TTC549 (cell line): ENCODE data around the gene CDK5RAP2.
A peak's percentile ranks its signal among the peaks of the same experiment; 100 is the strongest.
"Not testable (repeated sequence)": the region's sequence is repeated elsewhere in the genome, so short reads cannot be mapped to it uniquely, and the experiment has no call there.

Source experiments
- FAIRE-seq: peaks from 2 replicates; lab custom pipeline; 2012; peaks lifted over from hg19 to GRCh38; lab: Jason Lieb, UNC

CDK5RAP2 gene

DNA sequence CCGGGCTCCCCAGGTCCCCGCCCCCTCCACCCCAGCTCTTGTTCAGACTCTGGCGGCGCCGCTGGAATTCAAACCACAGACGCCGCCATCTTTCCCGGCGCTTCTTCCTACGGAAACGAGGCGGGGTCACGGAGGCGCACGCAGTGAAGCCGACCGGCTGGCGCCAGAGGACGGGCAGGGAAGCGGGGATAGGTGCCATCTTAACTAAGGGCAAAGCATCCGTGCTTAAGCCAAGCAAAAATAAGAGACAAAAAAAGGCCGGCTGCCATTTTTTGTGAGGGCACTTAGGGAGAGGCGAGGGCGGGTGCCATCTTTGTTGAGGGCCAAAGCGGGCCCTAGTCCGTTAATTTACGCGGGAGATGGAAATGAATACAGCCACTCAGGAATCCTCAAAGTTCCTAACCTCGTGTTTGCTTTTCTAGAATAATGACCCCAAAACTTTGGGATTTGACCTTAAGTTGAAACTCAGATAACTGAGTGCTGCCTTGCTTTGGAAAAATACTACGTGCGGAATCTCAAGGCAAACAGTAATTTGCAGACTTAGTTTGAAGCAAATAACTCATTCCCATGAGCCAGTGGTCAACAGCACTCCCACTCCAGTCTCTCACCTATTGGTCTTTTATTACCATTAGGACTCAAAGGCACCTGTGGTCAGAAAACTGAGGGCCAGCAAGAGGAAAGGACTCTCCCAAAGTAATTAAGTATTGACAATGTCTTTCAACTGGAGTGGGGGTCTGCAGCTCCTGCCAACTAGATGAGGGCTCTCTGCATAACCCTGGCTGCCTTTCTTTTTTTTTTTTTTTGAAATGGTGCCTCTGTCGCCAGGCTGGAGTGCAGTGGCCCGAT, at the start of gene CDK5RAP2:
Gene CDK5RAP2, minus strand, starts transcription at position 117 of the 846 bp plus-strand sequence. CDS start 189 bp downstream, outside the sequence.
- peak; percentile 86 for FAIRE-seq

DNA sequence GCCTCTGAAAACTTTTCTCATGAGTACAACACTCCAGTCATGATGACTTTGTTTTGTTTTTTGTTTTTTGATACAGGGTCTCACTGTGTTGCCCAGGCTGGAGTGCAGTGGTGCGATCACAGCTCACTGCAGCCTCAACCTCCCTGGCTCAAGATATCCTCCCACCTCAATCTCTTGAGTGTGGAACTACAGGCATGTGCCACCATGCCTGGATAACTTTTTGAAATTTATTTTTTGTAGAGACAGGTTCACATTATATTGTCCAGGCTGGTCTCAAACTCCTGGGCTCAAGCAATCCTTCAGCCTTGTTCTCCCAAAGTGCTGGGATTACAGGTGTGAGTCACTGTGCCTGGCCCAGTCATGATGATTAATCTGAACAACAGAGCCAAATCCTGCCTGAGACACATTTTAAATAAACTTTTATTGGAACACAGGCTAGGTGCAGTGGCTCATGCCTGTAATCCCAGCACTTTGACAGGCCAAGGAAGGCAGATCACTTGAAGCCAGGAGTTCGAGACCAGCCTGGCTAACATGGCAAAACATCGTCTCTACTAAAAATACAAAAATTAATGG, 49.0 kb upstream of the CDK5RAP2 start:
- not testable (repeated sequence) for FAIRE-seq

DNA sequence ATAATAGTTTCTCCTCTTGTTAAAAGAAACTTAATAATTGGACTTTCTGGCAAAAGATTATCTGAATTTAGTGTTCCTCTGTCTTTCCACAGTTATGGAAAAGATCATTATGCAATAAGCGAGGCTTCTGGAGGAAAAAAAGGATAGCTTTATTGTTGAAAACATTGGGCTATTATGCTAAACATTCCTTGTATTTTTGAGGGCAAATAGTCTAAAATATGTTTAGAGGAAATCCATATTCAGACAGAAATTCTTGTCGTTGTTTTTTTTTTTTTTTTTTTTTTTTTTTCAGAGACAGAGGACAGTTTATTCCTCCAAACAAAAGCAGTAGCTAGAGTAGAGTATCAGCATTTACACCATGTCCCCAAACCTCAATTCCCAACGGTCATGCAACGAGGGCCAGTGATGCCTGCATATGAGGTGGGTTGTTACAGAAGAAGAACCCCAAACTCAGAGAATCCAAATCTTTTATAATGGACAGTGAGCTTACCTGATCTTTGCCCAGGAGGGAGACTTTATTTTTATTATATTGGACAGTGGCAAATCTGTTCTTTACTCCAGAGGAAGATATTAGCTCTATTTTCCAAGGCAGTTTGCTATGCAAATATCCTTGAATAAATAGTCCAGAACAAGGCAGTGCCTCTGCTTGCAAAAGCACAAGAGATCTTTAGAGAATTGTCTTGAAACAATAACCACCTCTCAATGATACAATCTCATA, 48.4 kb upstream of the CDK5RAP2 start:
- no peak for FAIRE-seq

DNA sequence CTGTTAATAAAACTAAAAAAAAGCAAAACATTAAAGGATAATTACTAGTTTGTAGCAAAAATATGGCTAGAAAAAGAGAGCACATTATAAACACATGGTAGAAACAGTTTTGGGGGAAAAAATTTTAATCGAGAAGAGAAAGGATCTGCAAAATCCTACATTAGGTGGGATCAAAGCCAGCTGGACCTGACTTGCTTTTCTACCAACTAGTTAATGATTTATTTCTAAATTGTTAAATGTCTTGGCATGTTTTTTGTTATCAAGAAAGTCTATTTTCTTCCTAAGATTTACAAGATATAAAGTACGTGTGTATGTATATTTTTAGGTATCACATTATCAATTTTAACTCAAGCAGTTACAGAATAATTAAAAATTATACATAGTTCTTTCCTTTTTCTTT, 47.1 kb upstream of the CDK5RAP2 start:
- no peak for FAIRE-seq

DNA sequence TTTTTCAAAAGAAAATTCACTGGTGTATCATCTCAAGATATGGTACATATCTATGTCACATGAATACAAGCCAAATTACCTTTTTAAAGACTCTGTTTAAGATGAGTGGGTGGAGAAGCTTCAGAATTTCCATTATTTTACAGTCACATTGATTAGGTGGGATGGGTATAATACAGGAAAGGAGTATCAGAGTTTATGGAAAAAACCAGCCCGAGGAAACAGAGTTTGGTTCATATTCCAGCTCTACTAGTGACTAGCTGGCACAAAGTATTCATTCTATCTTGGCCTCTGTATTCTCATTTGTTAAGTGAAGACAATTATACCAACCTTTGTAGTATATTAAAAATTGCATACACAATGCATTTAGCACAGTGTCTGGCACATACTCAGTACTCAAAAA, 46.5 kb upstream of the CDK5RAP2 start:
- no peak for FAIRE-seq

DNA sequence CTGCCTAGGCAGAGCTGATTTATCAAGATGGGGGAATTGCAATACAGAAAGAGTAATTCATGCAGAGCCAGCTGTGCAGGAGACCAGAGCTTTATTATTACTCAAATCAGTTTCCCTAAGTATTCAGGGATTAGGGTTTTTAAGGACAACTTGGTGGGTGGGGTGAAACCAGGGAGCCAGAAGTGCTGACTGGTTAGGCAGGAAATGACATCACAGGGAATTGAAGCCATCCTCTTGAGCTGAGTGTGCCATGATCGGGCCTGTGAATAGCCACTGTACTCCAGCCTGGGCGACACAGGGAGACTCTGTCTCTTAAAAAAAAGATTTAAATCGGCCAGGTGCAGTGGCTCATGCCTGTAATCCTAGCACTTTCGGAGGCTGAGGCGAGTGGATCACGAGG, 45.3 kb upstream of the CDK5RAP2 start:
- no peak for FAIRE-seq

DNA sequence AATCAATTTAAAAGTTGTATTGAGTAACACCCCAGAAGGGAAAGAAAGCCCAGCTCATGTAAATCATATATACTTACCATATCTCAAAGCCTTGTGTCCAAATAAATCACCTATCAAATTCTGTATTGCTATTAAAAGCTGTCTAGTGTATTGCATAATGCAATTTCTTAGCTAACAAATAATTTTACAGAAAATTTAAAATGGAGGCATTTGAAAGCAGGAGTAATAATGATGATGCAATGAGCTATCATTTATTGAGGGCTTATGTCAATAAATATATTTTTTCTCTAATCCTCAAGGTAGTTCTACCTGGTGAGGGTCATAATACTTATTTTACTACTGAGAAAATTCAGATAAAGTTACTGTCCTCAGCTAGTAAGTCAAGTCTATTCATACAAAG, 42.8 kb upstream of the CDK5RAP2 start:
- FAIRE-seq: no peak

DNA sequence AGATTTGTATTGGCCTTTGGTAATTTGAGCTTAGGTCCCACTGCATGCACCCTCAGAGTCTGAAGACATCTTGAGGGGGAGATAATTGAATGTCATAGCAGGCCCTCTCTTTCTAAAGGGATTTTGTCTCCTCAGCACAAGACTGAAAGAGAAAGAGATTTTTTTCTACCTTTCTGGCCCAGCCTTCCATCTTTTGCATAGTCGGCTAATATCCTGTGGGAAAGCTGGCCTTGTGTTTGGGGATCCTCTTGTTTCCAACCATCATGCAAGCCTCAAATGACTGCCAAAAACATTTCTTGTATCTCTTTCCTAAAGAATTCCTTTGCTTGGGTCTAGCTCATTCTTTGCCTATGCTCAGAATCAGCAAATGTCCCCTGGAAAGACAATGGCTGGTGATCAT, 42.0 kb upstream of the CDK5RAP2 start:
- FAIRE-seq: no peak

DNA sequence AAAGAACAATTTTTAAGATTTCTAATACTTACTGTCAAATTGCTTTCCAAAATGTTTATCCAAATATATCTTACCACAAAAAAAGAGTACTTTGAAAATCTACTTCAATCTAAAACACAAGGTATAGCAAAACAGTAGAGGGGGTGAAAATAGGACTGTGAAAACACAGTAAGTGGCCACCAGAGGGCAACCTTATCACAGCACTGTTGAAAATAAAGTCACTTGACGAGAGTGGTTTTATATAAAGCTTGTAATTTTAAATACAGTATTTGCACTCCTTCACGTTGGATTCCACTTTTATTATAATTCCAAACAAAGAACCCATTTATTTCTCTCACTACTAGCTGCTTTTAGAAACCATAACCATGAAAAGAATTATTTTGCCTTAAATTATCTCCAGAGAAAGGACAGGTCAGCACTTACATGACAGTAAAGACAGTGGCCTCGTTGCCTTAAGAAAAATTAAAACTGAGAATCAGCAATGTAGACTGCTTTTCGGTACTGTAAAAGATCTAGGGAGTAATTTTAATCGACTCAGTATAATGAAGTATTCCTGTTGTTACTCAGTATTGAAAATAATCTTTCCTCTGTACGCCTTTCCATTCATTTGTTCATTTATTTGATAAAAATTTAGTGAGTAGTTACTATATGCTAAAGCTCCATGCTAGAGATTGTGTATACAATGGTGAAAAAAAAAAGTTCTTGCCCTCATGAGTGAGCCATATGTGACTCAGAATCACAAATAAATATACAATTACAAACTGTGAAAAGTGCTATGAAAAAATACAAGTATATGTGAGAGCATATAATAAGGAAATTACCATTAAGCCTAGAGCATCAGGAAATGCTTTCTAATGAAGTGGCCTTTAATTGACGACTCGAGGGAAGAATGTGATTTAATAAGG, 40.0 kb upstream of the CDK5RAP2 start:
- FAIRE-seq: peak; percentile 90

DNA sequence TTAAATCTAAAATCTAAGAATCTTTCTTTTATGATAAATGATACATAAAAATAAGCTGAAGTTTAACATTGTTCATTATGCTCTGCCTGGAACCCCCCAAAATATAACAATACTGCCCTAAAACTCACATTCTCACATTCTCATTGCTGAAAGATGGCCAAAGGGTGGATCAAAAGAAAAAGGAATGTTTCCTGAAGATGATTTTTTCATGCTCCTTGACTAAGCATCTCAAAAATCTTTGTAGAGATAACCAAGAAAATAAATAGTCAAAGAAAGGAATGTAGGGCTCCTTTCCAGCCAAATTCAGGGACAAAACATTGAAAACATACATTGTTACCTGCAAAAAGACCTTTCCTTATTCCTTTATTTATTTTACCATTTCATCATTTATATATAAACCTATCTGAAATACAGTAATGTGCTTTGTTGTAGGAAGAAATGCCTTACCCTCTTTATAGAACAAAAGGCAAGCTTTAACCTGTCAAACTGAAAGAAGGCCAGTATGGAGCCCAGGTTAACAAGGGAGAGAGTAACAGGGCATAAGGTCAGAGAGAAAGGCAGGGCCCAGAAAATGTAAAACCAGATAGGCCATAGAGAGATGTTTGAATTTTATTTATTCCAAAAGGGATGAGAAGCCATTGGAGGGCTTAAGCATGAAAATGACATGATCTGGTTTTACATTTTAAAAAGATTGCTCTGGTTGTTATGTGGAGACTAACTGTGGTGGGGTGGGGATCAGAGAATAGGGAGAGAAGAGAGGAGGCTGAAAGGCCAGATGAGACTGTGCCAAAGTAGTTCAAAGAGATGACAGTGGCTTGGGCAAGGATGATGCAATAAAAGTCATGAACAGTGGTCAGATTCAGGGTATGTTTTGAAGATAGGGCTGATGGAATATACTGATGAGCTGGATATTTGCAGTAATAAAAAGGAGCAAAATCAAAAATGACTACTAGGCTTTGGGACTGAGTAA, 37.3 kb upstream of the CDK5RAP2 start:
- FAIRE-seq: no peak

DNA sequence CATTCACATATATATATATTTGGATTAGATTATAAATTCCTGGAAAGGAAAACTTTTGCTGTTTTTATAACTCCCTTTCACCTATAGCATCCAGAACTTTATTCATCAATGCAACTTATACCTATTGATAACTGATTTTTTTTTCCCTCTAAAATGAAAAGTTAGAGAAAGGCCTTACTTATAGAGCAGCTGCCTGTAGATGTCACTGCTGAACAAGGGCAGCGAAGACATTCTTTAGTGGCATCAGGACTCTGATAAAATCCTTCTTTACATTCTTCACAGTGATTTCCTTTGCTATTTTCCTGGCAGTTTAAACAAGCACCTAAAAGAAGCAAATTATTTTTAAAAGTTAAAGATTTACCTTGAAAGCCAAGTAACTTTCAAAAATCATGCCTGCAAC, 32.3 kb upstream of the CDK5RAP2 start:
- FAIRE-seq: no peak

DNA sequence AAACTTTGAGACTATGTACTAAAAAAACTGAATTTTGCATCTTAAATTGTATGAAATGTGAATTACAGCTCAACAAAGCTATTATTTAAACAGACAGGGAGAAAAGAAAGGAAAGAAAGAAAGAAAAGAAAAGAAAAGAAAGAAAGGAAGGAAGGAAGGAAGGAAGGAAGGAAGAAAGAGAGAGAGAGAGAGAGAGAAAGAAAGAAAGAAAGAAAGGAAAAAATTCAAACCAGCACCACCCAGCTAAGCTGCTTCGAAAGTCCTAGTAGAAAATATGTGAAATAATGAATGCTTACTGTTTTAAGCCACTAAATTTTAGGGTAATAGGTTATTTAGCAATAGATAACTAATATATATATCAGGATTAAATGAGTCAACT, 31.7 kb upstream of the CDK5RAP2 start:
- FAIRE-seq: no peak

DNA sequence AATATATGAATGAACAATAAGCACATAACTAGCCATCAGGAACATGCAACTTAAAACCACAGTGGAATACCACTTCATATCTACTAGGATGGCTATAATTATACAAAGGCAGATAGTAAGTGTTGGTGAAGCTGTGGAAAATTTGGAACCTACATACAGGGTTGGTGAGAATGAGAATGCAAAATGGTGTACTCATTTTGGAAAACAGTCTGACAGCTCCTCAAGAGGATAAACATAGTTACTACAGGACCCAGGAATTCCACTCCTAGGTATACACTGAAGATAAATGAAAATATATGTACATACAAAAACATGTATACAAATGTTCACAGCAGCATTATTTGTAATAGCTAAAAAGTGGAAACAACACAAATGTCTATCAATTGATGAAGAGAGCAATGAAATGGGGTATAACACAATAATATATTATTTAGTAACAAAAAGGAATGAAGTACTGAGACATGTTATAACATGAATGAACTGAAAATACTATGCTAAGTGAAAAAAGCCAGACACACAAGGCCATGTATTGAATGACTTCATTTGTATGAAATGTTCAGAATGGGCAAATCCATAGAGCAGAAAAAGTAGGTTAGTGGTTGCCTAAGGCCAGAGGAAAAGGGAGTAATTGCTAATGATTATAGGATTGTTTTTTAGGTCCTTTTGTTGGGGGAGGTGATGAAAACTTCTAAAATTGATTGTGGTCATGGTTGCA, 31.2 kb upstream of the CDK5RAP2 start:
- FAIRE-seq: no peak

DNA sequence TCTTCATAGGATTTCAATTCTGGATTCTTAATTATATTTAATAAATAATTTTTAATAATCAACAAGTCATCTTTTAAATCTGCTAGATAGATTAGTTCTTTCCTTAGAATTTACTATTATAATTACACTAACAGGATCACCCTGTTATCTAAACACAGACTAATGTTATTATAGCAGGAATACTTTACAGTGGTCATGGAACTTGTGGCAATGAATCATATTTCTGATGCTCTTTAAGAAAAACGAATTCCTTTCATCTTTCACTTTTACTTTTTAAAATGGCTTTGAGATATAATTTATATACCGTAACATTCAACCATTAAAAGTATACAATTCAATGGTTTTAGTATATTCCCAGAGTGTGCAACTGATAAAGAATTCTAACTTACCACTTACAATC, 29.7 kb upstream of the CDK5RAP2 start:
- no peak for FAIRE-seq

DNA sequence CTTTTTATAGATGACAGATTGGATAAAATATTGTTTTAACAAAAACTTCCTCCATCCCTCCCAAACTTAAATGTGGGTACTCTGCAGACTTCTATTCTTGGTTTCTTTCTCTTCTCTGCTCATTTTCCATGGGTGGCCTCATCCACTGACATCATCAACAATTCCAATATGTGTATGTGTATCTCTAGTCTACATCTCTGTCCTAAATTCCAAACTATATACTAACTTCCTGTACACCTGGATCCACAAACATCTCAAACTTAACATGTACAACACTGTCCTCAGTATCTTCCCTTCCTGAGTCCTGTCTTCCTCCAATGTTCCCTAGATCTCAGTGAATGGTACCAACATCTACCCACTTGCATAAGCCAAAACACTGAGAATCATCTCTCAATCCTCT, 28.5 kb upstream of the CDK5RAP2 start:
- FAIRE-seq: no peak

DNA sequence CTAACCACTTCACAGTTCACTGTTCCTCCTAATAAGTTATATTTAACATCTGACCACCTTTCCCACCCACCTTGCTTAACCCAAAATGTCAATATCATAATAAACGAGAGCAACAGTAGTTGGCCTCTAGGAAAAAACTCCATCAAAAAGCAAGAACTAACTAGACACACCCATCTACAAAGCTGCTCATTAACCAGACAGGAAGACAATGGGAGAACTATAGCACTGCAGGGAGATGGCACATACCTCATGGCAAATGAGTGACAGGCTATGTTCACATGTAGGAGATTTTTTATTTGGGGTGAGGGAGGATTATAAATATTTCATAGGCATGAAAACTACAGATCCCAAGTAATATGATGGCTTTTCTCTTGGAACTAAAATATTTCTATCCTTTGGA, 23.6 kb upstream of the CDK5RAP2 start:
- FAIRE-seq: no peak

DNA sequence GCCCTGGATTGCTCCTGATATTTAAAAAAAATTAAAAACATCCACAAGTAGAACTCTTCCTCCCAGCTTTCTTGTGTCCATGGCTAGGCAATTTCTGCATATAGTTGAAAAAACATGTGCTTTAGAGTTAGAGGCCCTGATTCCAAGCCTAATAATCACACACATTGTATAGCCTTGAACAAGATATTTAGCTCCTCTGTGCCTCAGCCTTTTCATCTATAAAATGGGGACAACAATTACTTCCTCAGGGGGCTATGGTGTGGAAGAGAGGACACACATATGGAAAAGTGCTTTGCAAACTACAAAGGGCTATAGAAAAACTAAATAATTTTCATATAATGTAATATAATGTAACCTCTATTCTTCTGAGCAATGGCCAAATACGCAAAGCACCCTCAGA, 23.0 kb upstream of the CDK5RAP2 start:
- no peak for FAIRE-seq

DNA sequence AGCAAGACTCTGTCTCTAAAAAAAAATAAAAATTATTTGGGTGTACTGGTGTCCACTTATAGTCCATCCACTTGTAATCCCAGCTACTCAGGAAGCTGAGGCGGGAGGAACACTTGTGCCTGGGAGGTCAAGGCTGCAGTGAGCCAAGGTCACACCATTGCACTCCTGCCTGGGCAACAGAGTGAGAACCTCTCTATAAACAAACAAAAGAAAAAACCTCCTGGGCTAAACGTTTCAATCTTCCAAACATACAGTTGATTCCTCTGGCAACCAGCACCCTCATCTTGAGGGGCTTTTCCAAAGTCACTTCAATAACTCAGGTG, 13.9 kb upstream of the CDK5RAP2 start:
- no peak for FAIRE-seq

DNA sequence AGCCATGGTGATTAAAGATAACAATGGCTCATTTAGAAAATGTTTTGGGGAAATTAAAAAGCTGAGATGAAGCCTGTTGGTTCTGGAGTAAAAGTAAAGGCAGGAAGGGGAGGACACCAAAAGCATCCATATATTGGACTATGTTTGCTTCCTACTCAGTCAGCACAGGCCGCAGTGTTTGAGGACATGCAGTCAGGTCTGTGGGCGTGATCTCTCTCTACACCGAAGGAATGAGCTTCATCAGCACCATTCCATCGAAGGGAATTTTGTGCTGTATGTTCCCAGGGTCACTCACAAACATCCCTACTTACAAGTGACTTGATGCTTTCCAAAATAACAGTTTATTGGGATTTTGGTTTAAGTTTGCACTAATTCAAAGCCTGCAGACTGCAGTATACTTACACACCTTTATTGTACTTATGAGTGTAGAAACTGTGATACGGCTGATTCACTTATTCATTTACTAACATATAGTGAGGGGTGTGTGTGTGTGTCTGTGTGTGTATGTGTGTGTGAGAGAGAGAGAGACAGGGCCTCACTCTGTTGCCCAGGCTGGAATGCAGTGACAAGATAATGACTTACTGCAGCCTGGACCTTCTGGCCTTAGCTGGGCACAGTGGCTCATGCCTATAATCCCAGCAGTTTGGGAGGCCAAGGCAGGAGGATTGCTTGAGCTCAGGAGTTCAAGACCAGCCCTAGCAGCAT, 13.4 kb upstream of the CDK5RAP2 start:
- FAIRE-seq: no peak

DNA sequence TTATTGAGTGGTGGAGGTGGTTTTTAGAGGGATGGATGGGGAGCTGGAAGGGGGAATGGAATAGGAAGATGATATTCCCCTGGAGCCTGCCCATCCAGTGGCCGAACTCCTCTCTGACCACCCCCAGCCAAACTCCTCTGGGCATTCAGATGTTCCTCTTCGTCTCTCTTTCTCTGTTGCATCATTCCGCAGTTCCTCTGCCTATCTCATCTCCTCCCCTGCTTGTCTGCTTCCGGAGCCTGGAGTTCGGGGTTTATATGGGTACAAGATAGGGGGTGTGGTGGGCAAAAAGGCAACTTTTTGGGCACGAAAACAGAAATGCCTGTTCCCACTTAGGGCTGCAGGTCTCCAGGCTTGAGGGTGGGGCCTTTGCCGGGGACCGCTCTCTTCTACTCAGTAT, 12.2 kb upstream of the CDK5RAP2 start:
- no peak for FAIRE-seq
